Stimulated activated CD4-positive, alpha-beta T cell treated with anti-CD3 and anti-CD28 coated beads, Interleukin-15, amount 100 ng/mL, for 1 hour (primary cell): ENCODE results near the gene HTR4.

Experiments used
- DNase-seq, 2 donors: peaks; one replicate each; pipeline ENCODE4 v3.0.0-alpha.2; 2020; ENCODE audit warnings: low read depth in 1 of 2, low spot score in 1 of 2

Gene HTR4

GRCh38 chr5:148665431-148665830 lies 11.1 kb upstream of the HTR4 start:
- no peak for DNase-seq

DNA sequence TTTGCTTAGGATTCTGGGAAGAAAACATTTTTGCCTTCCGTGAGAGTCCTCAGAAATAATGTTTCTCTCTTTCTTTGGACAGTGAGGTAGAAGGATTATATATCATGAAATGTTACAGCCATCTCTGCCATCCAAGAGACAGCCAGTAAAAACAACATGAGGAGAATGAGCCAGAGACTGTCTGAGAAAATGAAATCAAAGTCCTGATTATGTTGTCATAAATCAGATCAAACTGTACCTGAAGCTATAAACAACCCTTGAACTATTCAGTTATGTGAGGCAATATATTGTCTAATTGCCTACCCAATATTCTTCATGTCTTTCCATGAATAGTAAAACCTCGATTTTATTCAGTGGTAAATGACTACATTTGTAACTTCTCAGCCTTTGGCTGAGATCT lies 9.2 kb upstream of the HTR4 start:
- DNase-seq: no peak

GRCh38 chr5:148660346-148660660 lies 6.0 kb upstream of the HTR4 start:
- DNase-seq: no peak

DNA sequence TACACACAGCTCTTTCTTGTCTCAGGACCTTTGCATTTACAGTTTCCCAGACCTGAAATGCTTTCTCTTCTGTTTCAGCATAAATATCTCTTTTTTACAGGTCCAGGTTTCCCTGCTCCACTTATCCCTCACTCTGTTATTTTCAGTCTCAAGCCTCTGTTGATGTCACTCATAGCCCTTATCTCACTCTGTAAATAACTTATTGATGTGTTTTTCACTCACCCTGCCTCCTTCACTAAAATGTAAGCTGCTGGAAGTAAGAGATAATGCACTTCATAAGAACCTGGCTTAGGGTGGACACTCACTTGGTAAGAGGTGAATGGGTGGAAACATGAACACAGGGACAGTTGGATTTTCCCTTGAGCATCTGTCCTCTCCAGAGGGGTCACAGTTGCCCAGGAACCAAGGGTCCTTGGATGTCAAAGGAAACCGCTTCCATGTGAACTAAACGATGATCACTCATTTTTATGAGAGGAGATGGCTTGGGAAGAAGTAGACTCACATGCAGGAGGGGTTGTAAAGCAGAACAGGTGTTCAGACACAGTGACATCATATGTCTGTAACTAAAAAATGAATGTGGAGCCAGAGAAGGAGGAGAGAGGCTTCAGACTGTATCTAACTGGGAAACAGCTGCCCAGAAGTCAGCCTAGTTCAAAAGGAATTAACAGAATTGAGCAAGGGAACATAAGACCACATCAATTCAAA lies 5.5 kb upstream of the HTR4 start:
- DNase-seq: no peak

GRCh38 chr5:148653291-148653835 lies 964 bp downstream of the HTR4 start:
- DNase-seq: no peak

DNA sequence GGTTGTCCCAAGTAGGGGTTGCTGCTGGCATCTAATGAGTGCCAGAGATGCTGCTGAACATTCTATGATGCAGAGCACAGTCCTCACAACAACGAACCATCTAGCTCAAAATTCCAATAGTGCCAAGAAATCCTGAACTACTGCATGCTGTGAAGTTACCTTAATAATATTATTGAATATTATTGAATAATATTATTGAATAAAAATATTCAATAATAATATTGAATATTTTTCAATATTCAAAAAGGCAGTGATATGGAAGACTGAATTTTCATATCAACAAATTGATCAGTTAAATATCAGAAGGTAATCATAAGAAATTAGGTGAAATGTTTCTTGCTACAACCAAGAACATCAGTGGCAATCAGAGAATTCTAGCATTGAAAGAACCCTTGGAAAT lies 2.8 kb downstream of the HTR4 start:
- DNase-seq: no peak

GRCh38 chr5:148645527-148645926 lies 8.8 kb downstream of the HTR4 start:
- no peak for DNase-seq

DNA sequence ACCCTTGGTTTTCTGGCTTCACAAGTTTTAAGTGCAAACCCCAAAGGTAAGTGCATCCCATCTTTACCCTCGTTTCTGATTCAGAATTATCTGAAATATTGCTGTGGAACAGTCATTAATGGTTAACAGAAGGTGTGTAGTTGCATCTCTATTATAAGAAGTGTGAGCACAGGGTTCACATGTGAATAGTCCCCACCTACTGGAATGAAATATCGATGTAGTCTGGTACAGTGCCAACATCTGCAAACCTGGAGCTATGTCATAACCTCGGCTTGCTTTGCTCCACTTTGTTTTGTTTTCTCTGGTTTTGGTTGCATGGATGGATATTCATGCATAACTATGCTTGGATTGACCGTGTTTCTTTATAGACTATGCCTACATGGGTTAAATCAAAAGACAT lies 12.6 kb downstream of the HTR4 start:
- DNase-seq: no peak

GRCh38 chr5:148640471-148640870 lies 13.9 kb downstream of the HTR4 start:
- DNase-seq: no peak

GRCh38 chr5:148639081-148639480 lies 15.2 kb downstream of the HTR4 start:
- no peak for DNase-seq

GRCh38 chr5:148636353-148636752 lies 18.0 kb downstream of the HTR4 start:
- DNase-seq: no peak

DNA sequence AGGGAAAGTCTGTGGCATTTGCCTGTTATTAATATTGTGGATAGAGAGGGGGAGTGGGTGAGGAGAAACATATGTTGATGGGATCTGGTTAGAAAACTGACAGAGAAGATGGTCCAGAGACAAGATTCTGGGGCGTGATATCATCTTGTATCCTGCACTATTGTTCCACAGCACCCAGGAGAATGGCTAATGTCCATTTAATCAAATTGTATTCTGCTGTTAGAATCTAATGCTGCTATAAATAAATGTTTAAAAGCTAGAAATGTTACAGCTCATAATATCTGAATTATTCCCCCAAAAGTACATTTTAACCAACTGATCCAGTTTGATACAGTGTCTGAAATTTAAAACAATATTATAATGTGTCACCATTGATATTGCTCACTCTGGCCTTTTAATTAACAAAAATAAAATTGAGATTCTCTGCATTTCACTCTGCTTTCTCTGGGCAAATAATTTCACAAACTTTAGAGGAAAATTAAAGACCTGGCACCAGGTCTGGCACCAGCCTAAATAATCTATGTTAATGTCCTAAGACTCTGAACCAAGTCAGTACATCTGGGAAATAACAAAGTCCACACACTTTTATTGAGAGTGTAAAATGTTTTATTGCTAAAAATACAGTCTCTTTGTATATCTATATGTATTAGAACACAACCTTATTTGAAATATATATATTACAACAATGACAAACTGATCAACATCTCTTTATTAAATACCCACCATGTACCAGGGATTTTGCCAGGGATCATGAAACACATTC lies 18.8 kb downstream of the HTR4 start:
- DNase-seq: no peak

- no peak for DNase-seq
Observed at GRCh38 chr5:148633067-148633377, 21.3 kb downstream of the HTR4 start.

DNA sequence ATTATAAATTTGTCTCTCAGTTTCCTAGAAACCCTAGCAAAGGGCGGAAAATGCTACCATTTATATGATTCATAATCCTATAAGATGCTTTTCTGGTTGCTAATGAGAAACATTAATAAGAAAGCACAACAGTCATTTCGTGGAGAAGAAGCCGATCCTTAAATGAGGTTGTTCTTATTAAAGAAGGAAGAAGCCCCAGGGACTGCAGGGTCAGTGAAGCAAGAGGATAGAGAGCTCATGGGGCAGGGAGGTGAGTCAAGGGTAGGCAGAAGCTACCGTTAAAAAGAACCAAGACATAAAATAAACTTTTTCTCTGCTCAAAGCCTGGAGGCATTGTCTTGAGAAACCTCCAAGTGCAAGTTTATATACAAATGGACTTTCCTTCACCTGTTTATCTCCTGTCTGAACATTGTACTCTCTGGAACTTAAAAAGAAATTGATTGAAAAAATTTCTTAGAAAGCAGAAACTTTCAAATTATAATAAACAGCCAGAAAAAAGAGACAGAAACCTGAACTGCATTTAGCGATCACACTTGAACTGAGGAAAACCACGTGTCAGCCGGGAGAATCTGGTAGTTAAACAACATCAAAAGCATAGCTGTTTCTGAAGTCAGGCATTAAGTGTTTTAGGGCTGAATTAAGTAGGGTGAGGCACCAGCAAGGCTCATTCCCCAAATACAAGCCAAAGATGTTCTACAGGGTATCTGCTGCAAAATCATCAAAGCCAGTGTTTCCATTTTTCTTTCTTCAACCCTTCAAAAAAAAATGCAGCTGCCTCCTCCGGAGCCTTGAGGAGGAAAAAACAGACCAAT lies 21.9 kb downstream of the HTR4 start:
- no peak for DNase-seq

- no peak for DNase-seq
Observed at GRCh38 chr5:148626986-148627385, 27.3 kb downstream of the HTR4 start.

GRCh38 chr5:148626081-148626613 lies 28.2 kb downstream of the HTR4 start:
- DNase-seq: no peak

DNA sequence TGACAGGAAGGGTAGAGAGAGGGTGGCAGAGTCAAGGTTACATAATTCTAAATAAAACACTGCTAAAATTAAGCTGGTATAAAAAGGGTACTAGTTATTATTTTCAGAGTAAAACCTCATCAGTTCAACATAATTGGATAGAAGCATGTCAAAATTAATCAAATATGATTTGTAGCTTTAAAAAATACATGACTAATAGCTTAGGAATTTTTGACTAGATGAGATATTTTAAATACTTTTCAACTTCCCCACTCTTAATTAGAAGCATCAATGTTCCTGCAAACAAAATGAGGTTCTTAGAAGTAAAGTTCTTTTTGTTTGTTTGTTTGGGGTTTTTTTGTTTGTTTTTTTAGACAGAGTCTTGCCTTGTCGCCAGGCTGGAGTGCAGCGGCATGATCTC lies 29.1 kb downstream of the HTR4 start:
- no peak for DNase-seq

GRCh38 chr5:148623741-148624140 lies 30.6 kb downstream of the HTR4 start:
- DNase-seq: no peak

GRCh38 chr5:148623101-148623500 lies 31.2 kb downstream of the HTR4 start:
- no peak for DNase-seq

DNA sequence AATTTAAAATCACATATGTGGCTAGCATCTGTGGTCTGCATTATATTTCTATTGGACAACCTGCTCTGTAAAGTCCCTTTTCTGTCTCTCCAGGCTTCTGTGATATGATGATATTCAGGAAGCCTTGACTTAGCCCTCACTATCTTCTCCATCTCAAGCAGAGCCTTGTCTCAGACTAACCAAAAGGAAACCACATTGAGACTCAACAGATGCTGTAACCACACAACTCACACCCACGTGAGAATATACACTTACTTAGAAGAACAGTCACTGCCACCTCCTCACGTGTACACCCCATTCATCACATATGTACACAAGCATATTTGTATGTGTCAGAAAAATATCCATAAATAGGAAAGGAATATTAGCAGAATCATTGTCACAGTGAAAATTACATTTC lies 33.6 kb downstream of the HTR4 start:
- DNase-seq: no peak

DNA sequence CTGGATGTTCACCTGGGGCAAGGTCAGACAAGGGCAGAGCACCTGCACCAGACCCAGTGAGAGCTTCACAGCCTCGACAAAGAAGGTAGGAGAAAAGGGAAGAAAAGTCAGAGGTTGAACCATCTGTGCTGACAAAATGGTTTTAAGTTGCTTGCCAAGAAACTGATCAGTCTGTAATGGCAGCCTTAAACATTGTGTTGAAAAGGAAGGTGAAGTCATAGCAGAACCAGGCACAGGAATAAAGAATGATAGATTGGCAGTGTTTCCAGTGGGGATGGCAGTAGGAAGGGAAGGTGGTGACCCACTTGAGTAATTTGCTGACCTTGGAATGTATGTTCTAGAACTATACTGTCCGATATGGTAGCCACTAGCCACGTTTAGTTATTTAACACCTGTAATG lies 34.2 kb downstream of the HTR4 start:
- DNase-seq: no peak

GRCh38 chr5:148619484-148619883 lies 34.8 kb downstream of the HTR4 start:
- DNase-seq: no peak
